Limb (tissue), 2 donors: ENCODE results near the gene TMEM108.

Source experiments
- DNase-seq, 2 donors: peaks; one replicate each; pipeline ENCODE4 v3.0.0-alpha.2; 2016; ENCODE audit errors: extremely low spot score in 2 of 2

TMEM108 gene

GRCh38 chr3:133414021-133414392 is 375.8 kb downstream of the TMEM108 start:
- DNase-seq: no peak

- no peak for DNase-seq
These were observed 380.2 kb downstream of the TMEM108 start for GRCh38 chr3:133418361-133418760.

DNA sequence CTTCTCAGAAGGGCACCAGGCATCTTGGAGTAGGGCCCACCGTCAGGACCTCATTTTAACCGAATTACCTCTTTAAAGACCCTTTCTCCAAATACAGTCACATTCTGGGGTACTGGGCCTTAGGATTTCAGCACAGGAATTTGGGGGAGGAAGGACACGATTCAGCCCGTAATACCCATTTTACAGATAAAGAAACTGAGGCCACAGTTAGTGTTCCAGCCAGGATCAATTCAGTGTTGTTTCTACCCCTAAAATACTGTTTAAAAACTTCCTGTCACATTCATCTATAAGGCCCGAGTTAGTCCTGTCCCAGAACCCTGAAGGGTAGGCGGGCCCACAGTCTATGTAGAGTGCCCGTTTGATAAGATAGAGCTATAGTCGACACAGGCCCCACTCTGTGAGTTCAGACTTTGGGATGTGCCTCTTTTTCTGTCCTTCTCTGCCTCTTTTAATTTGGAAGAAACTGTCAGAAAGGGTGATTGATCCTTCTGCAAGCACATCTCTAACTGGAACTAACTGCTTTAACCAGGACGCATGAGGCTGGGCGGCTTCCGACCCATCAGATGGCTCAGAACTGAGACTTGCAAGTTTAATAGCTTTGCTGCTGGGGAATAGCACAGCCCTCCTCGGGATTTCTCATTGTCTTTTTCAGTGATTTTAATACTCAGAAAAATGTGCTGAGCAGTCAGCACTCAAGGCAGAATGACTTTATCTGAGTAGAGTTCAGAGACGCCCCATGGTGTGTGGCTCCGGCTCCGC is 381.1 kb downstream of the TMEM108 start:
- no peak for DNase-seq

DNA sequence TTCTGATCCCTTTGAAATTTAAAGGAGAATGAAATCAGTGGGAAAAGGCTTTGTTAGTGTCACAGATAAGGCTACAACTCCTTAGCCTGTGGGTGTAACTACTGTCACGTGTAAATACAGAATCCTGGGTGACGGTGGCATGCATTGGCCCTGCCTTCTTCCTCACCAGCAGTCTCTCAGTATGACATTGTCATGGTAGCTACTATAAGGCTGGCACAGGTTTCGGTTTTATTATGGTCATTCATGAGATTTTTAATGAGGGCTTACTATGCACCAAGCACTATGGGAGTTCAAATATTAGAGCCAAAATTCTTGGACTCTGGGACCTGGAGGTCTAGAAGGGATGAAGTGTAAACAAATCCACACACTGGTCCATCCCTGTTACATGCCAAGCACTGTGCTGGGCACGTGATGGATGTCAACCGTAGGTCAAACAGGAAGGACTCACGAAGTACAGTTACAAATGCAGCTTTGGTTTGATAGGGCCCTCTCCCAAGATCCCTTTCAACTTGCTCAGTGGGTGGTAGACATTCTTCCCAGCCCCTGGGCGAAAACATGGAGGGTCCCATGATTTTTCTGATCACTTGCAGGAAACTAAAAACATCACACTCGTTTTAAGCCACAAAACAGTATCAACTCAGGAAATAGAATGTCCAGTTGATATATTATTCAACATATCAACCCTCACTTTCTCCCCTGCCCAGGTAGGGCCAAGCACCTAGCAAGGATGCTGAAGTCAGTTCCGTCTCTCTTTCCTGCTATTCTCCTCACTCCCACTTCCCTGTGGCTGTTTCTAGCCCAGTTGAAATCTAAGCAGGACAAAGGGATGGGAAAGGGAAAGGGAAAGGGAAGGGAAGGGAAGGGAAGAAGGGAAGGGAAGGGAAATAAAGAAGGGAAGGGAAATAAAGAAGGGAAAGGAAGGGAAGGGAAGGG is 387.0 kb downstream of the TMEM108 start:
- DNase-seq: no peak

DNA sequence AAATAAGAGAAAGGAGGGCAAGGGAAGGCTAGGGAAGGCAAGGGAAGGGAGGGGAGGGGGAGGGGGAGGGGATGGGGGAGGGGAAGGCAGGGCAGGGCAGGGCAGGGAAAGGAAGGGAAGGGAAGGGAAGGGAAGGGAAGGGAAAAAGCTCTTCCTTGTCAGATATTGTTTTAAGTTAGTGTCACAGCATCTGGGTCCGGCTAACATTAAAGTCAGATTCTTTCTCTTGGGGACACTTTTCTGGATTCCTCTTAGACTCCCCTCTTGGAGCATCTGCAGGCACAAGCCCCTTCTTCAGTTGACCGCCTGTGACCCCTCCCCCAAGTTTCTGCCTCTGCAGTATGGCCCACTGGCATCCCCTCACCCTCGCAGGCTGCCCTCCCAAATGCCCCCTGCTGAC is 387.7 kb downstream of the TMEM108 start:
- DNase-seq: no peak

DNA sequence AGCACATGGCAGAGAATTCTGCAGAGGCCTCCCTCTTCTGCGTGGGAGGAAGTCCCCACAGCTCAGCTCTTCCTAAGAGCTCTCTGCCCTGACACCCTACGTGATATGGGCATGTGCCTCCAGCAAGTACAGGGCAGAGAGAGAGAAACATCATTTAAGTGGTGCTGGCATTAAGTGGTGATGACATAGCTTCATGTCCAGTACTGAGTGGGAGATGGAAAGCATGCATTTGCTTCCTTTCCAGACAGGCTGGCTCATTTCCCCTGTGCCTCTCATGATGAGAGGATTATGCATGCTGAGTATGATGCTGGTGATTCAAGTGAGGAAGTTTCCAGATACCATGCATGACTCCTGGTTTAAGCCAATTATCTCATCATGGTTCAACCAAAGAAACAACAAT is 388.5 kb downstream of the TMEM108 start:
- no peak for DNase-seq

- DNase-seq: no peak
These were observed 390.4 kb downstream of the TMEM108 start for GRCh38 chr3:133428552-133428951.

GRCh38 chr3:133429063-133429462 is 390.9 kb downstream of the TMEM108 start:
- no peak for DNase-seq

GRCh38 chr3:133439563-133439962 is 401.4 kb downstream of the TMEM108 start:
- no peak for DNase-seq

GRCh38 chr3:133440652-133441051 is 402.5 kb downstream of the TMEM108 start:
- no peak for DNase-seq

DNA sequence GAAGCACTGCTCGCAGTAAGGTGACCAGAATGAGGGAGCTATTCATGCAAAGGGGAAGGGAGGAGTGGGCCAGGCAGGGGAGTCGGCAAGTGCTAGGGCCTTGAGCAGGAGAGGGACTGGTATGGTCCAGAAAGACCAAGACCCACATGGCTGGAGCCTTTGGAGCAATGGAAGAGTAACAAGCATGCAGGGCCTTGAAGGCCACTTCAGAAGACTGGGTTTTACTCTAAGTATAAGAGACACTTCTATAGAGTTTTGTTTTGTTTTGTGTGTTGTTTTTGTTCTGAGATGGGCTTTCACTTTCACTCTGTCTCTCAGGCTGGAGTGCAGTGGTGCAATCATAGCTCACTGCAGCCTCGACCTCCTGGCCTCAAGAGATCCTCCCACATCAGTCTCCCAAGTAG is 403.7 kb downstream of the TMEM108 start:
- no peak for DNase-seq

- no peak for DNase-seq
These were observed 404.3 kb downstream of the TMEM108 start for GRCh38 chr3:133442518-133442917.

DNA sequence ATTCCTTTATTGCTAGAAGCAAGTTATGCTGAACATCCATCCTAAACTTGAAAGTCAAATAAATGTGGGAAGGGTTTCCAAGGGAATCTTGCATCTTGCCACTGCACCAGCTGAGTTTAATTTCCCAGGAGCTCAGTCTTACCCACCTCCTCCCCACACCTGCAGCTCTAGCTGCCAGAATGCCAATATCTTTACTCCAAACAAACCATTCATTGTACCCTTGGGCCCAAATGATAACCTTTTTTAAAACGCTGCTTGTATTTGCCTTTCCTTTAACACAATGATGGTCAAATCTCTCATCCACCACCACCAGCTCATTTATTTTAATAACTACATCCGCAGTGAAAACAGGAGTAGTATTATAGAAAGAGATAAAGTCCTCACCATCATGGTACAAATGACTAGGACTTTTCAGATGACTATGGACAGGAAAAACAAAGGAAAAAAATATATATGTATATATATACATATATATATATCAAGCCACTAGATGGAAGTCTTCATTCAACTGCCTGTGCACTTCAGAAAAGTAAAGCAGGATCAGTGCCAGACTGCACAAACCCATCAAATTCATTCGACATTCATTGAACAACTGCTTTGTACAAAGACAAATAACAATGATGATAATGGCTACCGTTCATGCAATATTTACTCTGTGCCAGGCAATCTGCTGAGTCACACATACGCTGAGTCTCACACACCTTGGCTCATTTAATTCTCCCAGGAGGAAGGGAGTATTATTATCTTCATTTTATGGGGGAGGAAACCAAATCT is 405.6 kb downstream of the TMEM108 start:
- DNase-seq: peak in 1 of 2 donors; percentile 48

DNA sequence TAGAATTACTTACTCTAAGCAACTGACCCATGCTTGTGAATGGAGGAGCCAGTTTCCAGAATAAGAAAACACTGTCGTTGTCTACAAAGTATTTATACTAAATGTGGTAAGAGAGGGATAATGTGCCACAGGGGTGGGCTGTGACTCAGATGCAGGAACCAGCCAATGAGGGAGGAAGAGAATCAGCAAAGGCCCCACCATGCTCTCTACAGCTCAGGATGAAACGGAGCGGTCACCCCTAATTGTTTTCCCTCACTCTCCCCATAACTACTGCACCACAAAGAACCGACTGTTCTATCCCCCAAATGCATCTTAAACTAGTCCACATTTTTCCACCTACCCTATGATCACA is 406.2 kb downstream of the TMEM108 start:
- DNase-seq: no peak

GRCh38 chr3:133445108-133445507 is 406.9 kb downstream of the TMEM108 start:
- DNase-seq: no peak
